Gastrocnemius medialis (tissue), 4 donors: ENCODE results near the gene GIMAP8. TPM values are rescaled to one million over a fixed set of nuclear protein-coding genes. Genes with fewer than 3 reads are reported as not detected.

ENCODE experiments used
- ATAC-seq, 2 donors: fragments of 150-250 bp; one replicate each; pipeline ENCODE4 v1.9.1; 2016
- DNase-seq, 2 donors: peaks; one replicate each; pipeline ENCODE4 v3.0.0-alpha.2; 2019
- H3K27ac ChIP-seq, 4 donors: fragments of 200-600 bp; sonication (generic); 1 replicate in 1 of 4; 2 replicates in 3 of 4; pipeline ENCODE4 v1.5.1; 2016 to 2018; ENCODE audit warnings: mild to moderate bottlenecking in 2 of 4, moderate library complexity in 1 of 4
- H3K27me3 ChIP-seq, 3 donors: fragments of 200-600 bp; sonication (generic) in 2 of 3; 1 replicate in 1 of 3; 2 replicates in 2 of 3; pipeline versions ENCODE4 v1.5.1 to v1.6.0; 2016 to 2019; ENCODE audit warnings: mild to moderate bottlenecking in 1 of 3, moderate library complexity in 1 of 3
- H3K36me3 ChIP-seq, 2 donors: fragments of 200-600 bp; sonication (generic) in 1 of 2; one replicate each; pipeline ENCODE4 v1.5.1; 2017 to 2018
- H3K4me1 ChIP-seq, 2 donors: fragments of 200-600 bp; sonication (generic) in 1 of 2; one replicate each; pipeline ENCODE4 v1.5.1; 2016 to 2017; ENCODE audit warnings: mild to moderate bottlenecking in 2 of 2
- H3K4me3 ChIP-seq, 4 donors: fragments of 200-600 bp; sonication (generic) in 3 of 4; 1 replicate in 1 of 4; 2 replicates in 3 of 4; pipeline ENCODE4 v1.5.1; 2016 to 2019; ENCODE audit warnings: mild to moderate bottlenecking in 2 of 4
- H3K9me3 ChIP-seq, 3 donors: fragments of 200-600 bp; sonication (generic) in 2 of 3; 1 replicate in 1 of 3; 2 replicates in 2 of 3; pipeline ENCODE4 v1.5.1; 2016 to 2019
- POLR2A ChIP-seq, 2 donors: fragments of 450-650 bp; IDR thresholded peaks; one replicate each; pipeline ENCODE4 v1.6.1; 2017; ENCODE audit warnings: antibody characterized with exemption in 2 of 2, mild to moderate bottlenecking in 2 of 2, moderate library complexity in 2 of 2
- in situ Hi-C, 4 donors: fragments of 200-750 bp; cut with MboI; loops; one replicate each; pipeline versions ENCODE4 v1.15.0 to v1.8.0; 2017; ENCODE audit warnings: low sequenced_read_pairs in 4 of 4
- intact Hi-C: fragments of 100-400 bp; cut with DNase I; formaldehyde crosslinking; loops from one replicate; pipeline ENCODE4 v1.15.1; 2023; ENCODE audit warnings: low total_unique reads
- total RNA-seq, 4 donors: library from RNA; depleted of rRNA; stranded (reverse); fragments of >200 nt; gene quantifications; one replicate each; pipeline versions ENCODE4 v1.1.0 to v1.2.3, GENCODE V29; 2016
- TF ChIP-seq, protein P1 (sequence below), 5 experiments: fragments of 450-650 bp in 3 of 5; fragments of 200-600 bp in 2 of 5; sonication (generic) in 2 of 5; IDR thresholded peaks in 4 of 5; conservative IDR thresholded peaks in 1 of 5; 1 replicate in 4 of 5; 2 replicates in 1 of 5; pipeline ENCODE4 v1.5.1; 2016 to 2019; ENCODE audit warnings: antibody characterized with exemption in 5 of 5, mild to moderate bottlenecking in 3 of 5, moderate library complexity in 3 of 5

Gene GIMAP8
- total RNA-seq, 4 donors from 2014 or later: 5.4 to 10.4 (median 7.1) TPM

DNA sequence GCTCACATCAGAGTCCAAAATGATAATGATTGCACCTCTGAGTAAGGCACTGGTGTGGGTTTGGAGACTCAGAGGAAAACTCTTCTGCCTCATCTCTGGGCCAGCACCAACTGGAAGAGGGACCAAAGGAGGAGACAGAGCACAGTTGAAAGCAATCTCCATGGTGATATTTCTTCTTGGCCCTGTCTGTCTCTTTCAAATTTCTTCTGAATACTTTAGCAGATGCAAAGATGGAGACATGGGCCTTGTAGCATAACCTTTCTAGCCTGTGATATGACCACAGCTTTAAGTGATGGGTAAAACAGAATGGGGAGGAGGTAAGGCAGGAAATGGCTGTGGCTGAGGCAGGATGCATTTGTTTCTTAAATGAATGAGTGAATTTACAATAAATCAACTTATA is 52.1 kb downstream of the GIMAP8 start:
- in situ Hi-C loops: no loop called here
- TF ChIP-seq, protein P1, sequence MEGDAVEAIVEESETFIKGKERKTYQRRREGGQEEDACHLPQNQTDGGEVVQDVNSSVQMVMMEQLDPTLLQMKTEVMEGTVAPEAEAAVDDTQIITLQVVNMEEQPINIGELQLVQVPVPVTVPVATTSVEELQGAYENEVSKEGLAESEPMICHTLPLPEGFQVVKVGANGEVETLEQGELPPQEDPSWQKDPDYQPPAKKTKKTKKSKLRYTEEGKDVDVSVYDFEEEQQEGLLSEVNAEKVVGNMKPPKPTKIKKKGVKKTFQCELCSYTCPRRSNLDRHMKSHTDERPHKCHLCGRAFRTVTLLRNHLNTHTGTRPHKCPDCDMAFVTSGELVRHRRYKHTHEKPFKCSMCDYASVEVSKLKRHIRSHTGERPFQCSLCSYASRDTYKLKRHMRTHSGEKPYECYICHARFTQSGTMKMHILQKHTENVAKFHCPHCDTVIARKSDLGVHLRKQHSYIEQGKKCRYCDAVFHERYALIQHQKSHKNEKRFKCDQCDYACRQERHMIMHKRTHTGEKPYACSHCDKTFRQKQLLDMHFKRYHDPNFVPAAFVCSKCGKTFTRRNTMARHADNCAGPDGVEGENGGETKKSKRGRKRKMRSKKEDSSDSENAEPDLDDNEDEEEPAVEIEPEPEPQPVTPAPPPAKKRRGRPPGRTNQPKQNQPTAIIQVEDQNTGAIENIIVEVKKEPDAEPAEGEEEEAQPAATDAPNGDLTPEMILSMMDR (IDR thresholded peaks at IDR 0.05 in 4 of 5, conservative IDR thresholded peaks at IDR 0.05 in 1 of 5): no peak
- no peak for TF ChIP-seq POLR2A (IDR thresholded peaks at IDR 0.05)
- intact Hi-C loops: no loop called here
- Histone ChIP-seq H3K36me3 (no peaks in the 10 kb centered on the region), H3K9me3 (no peaks in the 10 kb centered on the region), H3K27ac (no peak overlapping the region), H3K4me3 (no peak overlapping the region), H3K27me3 (no peaks in the 10 kb centered on the region), H3K4me1 (no peaks in the 10 kb centered on the region)
- DNase-seq (no peak), ATAC-seq (no peak)

DNA sequence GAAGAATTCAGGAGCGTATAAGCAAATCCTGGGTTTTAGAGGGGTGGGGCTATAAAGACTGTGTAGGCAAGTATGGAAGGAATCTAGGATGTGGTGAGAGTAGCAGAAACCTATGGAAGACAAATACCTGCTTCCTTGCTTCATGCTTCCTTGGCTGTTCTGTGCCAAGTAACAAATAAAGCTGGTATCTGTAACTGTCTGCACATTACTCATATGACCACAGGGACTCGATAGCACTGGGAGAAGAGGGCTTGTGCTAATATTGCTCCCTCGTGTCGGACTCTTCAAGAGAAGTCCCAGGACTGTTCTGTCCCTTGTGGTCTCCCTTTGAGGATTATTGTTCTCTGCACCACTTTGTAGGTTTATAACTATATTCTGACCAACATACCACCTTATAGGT is 52.7 kb downstream of the GIMAP8 start:
- no peaks in the 10 kb centered on the region for H3K36me3 ChIP-seq
- no peaks in the 10 kb centered on the region for H3K9me3 ChIP-seq
- H3K27ac ChIP-seq: no peak overlapping the region
- no peak for DNase-seq
- intact Hi-C loops (no loop called here), in situ Hi-C loops (no loop called here)
- TF ChIP-seq, protein P1 (IDR thresholded peaks at IDR 0.05 in 4 of 5, conservative IDR thresholded peaks at IDR 0.05 in 1 of 5): no peak
- TF ChIP-seq POLR2A (IDR thresholded peaks at IDR 0.05): no peak
- H3K4me3 ChIP-seq: no peak overlapping the region
- H3K27me3 ChIP-seq: no peaks in the 10 kb centered on the region
- ATAC-seq: no peak
- H3K4me1 ChIP-seq: no peaks in the 10 kb centered on the region

- intact Hi-C loops: no loop called here
- ATAC-seq (no peak), DNase-seq (no peak)
- in situ Hi-C loops: no loop called here
- H3K4me3 ChIP-seq: no peak overlapping the region
- H3K9me3 ChIP-seq: no peaks in the 10 kb centered on the region
- H3K27me3 ChIP-seq: no peaks in the 10 kb centered on the region
- no peak for TF ChIP-seq POLR2A (IDR thresholded peaks at IDR 0.05)
- TF ChIP-seq, protein P1 (IDR thresholded peaks at IDR 0.05 in 4 of 5, conservative IDR thresholded peaks at IDR 0.05 in 1 of 5): no peak
- no peaks in the 10 kb centered on the region for H3K36me3 ChIP-seq
- H3K4me1 ChIP-seq: no peaks in the 10 kb centered on the region
- no peak overlapping the region for H3K27ac ChIP-seq
Measured at GRCh38 chr7:150503581-150503980, 53.2 kb downstream of the GIMAP8 start.

DNA sequence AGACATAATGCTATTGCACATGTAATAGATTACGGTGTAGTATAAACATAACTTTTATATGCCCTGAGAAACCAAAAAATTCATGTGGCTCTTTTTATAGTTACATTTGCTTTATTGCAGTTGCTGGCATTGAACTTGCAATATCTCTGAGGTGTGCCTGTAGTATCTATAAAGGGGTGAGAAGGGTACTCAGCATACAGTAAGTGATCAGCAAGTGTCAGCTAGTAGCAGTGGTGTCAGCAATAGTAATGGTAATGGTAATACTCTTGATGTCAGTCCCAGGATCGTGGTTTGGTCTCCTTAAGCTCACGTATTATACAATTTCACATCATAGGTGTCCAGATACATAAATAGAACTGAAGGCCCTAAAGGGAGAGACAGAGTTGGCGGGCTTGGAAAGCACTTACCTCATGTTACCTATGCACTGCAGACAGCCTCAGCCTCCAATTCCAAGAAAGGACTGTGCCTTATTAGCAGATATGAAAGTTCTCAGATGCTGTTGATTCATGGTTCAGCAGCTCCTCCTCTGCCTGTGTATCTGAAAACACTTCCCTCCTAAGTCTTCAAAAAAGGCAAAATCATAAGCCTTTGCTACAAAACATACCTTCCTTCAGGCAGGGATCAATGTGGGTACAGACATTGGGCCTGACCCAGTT is 57.6 kb downstream of the GIMAP8 start:
- intact Hi-C loops: no loop called here
- Histone ChIP-seq H3K4me1 (no peaks in the 10 kb centered on the region), H3K9me3 (no peaks in the 10 kb centered on the region), H3K27ac (no peak overlapping the region), H3K4me3 (no peak overlapping the region), H3K36me3 (no peaks in the 10 kb centered on the region), H3K27me3 (no peaks in the 10 kb centered on the region)
- no peak for TF ChIP-seq POLR2A (IDR thresholded peaks at IDR 0.05)
- TF ChIP-seq, protein P1 (IDR thresholded peaks at IDR 0.05 in 4 of 5, conservative IDR thresholded peaks at IDR 0.05 in 1 of 5): no peak
- DNase-seq (no peak), ATAC-seq (no peak)
- in situ Hi-C loops: no loop called here

DNA sequence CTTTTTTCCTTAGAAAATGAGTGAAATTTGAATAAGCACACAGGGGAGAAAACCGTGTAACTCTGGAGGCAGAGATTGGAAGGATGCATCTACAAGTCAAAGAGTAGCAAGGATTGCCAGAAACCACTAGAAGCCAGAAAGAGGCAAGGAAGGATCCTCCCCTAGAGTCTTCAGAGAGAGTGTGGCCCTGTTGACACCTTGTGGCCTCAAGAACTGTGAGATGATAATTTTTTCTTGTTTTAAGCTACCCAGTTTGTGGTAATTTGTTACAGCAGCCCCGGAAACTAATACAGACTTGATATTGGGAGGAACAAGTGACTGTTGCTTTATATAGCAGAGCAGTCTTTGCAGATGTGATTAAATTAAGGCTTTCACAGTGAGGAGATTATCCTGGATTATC is 60.6 kb downstream of the GIMAP8 start:
- ATAC-seq (no peak), DNase-seq (no peak)
- Histone ChIP-seq H3K9me3 (no peaks in the 10 kb centered on the region), H3K27ac (no peak overlapping the region), H3K4me3 (no peak overlapping the region), H3K27me3 (no peaks in the 10 kb centered on the region), H3K4me1 (peaks cover 0 to 3% of the 10 kb centered on the region in 2 donors), H3K36me3 (no peaks in the 10 kb centered on the region)
- in situ Hi-C loops: no loop called here
- no peak for TF ChIP-seq POLR2A (IDR thresholded peaks at IDR 0.05)
- TF ChIP-seq, protein P1 (IDR thresholded peaks at IDR 0.05 in 4 of 5, conservative IDR thresholded peaks at IDR 0.05 in 1 of 5): no peak
- intact Hi-C loops: no loop called here
